Naive thymus-derived CD8-positive, alpha-beta T cell (primary cell): ENCODE results near the gene OLFML2A. TPM values are rescaled to one million over a fixed set of nuclear protein-coding genes. Genes with fewer than 3 reads are reported as not detected.
A peak's percentile ranks its signal among the peaks of the same experiment; 100 is the strongest.

Experiments
- ATAC-seq, 2 donors: fragments of 150-1000 bp; cut with Tn5 transposase in 1 of 2; sonication (Bioruptor Pico), chemical (Tn5 transposase) in 1 of 2; 1 replicate in 1 of 2; 2 replicates in 1 of 2; pipeline ENCODE4 v1.10.0; 2021; ENCODE audit warnings: mild to moderate bottlenecking in 2 of 2, moderate library complexity in 2 of 2
- POLR2A ChIA-PET: fragments of 350-600 bp; sonication (Branson Sonifier 250); formaldehyde crosslinking; loops from one replicate; lab custom pipeline; 2021; ENCODE audit warnings: antibody characterized with exemption; lab: Charles Lee
- DNase-seq, 10 donors: peaks; one replicate each; pipeline versions ENCODE4 v3.0.0 to v3.0.0-alpha.2; 2020 to 2022
- H3K27ac Mint-ChIP-seq, 10 donors: one replicate each; pipeline ENCODE4 v1.8.0; 2020 to 2022; ENCODE audit warnings: mild to moderate bottlenecking in 10 of 10, mixed read lengths in 10 of 10, moderate library complexity in 4 of 10, inconsistent platforms in 1 of 10
- H3K27me3 Mint-ChIP-seq, 5 donors: one replicate each; pipeline ENCODE4 v1.8.0; 2021 to 2022; ENCODE audit warnings: mixed read lengths in 5 of 5
- H3K36me3 Mint-ChIP-seq, 3 donors: one replicate each; pipeline ENCODE4 v1.8.0; 2020 to 2022; ENCODE audit warnings: mixed read lengths in 3 of 3, mild to moderate bottlenecking in 2 of 3, inconsistent platforms in 1 of 3
- H3K4me1 Mint-ChIP-seq, 4 donors: one replicate each; pipeline ENCODE4 v1.8.0; 2021 to 2022; ENCODE audit warnings: mixed read lengths in 4 of 4
- H3K4me3 Mint-ChIP-seq, 10 donors: one replicate each; pipeline ENCODE4 v1.8.0; 2020 to 2022; ENCODE audit warnings: mild to moderate bottlenecking in 10 of 10, mixed read lengths in 10 of 10, moderate library complexity in 6 of 10, inconsistent platforms in 1 of 10
- H3K9me3 Mint-ChIP-seq, 9 donors: one replicate each; pipeline ENCODE4 v1.8.0; 2020 to 2022; ENCODE audit warnings: mixed read lengths in 9 of 9, mild to moderate bottlenecking in 3 of 9, inconsistent platforms in 1 of 9, moderate library complexity in 1 of 9
- polyA plus RNA-seq, 3 donors: library from polyadenylated mRNA; unstranded; fragments of 300-500 nt; fragmentation: Illumina TruSeq; gene quantifications; one replicate each; pipeline ENCODE4 v1.2.3, GENCODE V29; 2021
- total RNA-seq, 8 experiments: library from RNA in 2 of 8; stranded (reverse) in 2 of 8; gene quantifications; one replicate each; pipeline ENCODE4 v1.2.3 and lab custom pipeline; 2021 to 2026

Gene OLFML2A
- total and polyA plus RNA-seq, 5 experiments from 2014 or later = 0.05 TPM; not detected in 4

GRCh38 chr9:124781967-124782660 lies 5.2 kb downstream of the OLFML2A start:
- Mint-ChIP-seq H3K9me3 (no peaks in the 10 kb centered on the region), H3K4me3 (no peak overlapping the region), H3K4me1 (peaks cover 0 to 2% (median under 1%) of the 10 kb centered on the region in 4 donors), H3K27me3 (peaks cover 4 to 19% (median 9%) of the 10 kb centered on the region in 5 donors), H3K27ac (no peak overlapping the region), H3K36me3 (no peaks in the 10 kb centered on the region)
- POLR2A ChIA-PET = interaction anchor here (0.6 kb wide), 1 partner anchor 80 kb away, joined by 3 read pairs; the partner anchor contains the start of gene ARPC5L
- ATAC-seq (no peak), DNase-seq (peak in 1 of 10 donors; percentile 15)

GRCh38 chr9:124782661-124783574 lies 6.0 kb downstream of the OLFML2A start:
- Mint-ChIP-seq H3K4me3 (no peak overlapping the region), H3K27me3 (peaks cover 2 to 17% (median 9%) of the 10 kb centered on the region in 5 donors)
- POLR2A ChIA-PET = no interaction called here

DNA sequence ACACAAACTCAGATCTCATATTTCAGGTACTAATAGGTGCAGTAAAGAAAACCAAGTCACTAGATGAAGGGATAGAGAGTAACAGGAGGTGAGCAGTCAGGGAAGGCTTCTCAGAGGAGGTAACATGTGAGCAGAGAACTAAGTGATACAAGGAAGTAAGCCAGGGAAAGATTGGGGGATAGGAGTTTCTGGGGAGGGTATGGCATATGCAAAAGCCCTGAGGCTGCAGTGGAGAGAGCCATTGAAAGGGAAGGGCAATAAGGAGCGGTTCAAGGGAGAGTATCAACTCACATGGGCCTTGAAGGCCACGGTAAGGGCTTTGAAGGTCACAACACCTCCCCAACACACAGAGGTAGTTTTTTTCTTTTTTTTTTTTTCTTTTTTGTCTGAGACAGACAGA lies 6.9 kb downstream of the OLFML2A start:
- ATAC-seq (no peak), DNase-seq (peak in 1 of 10 donors; percentile 5)
- POLR2A ChIA-PET = no interaction called here

More at GRCh38 chr9:124782661-124783574, 6.0 kb downstream of the OLFML2A start:
- Mint-ChIP-seq H3K4me1 (peaks cover 0 to 2% (median 0%) of the 10 kb centered on the region in 4 donors), H3K36me3 (no peaks in the 10 kb centered on the region), H3K27ac (no peak overlapping the region), H3K9me3 (no peaks in the 10 kb centered on the region)
- DNase-seq (peak in 1 of 10 donors; percentile 15), ATAC-seq (no peak)

DNA sequence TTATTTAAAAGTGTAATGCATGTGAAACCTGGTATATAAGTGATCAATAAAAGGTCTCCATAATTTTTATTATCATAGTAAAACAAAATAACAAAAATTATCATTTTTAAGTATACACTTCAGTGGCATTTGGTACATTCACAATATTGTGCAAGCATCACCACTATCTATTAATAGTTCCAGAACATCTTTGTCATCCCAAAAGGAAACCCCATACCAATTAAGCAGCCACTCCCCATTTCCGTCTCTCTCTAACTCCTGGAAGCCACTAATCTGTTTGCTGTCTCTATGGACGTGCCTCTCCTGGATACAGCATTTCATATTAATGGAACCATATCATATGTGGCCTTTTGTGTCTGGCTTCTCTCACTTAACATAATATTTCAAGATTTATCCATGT lies 7.6 kb downstream of the OLFML2A start:
- Mint-ChIP-seq H3K27ac (no peak overlapping the region), H3K4me1 (peaks cover 0 to 2% (median 0%) of the 10 kb centered on the region in 4 donors), H3K27me3 (peaks cover 0 to 11% (median 9%) of the 10 kb centered on the region in 5 donors), H3K36me3 (no peaks in the 10 kb centered on the region), H3K9me3 (no peaks in the 10 kb centered on the region), H3K4me3 (no peak overlapping the region)
- no peak for ATAC-seq
- POLR2A ChIA-PET = no interaction called here
- DNase-seq = no peak

More for the DNA sequence above, 6.9 kb downstream of the OLFML2A start:
- H3K27me3 Mint-ChIP-seq = peaks cover under 1 to 14% (median 9%) of the 10 kb centered on the region in 5 donors
- H3K9me3 Mint-ChIP-seq = no peaks in the 10 kb centered on the region
- no peaks in the 10 kb centered on the region for H3K36me3 Mint-ChIP-seq
- H3K4me3 Mint-ChIP-seq = no peak overlapping the region
- no peak overlapping the region for H3K27ac Mint-ChIP-seq
- H3K4me1 Mint-ChIP-seq = peaks cover 0 to 2% (median 0%) of the 10 kb centered on the region in 4 donors

- DNase-seq (peak in 1 of 10 donors; percentile 10), ATAC-seq (no peak)
- peaks cover 0 to 22% (median 5%) of the 10 kb centered on the region in 5 donors for H3K27me3 Mint-ChIP-seq
- no peaks in the 10 kb centered on the region for H3K36me3 Mint-ChIP-seq
- H3K27ac Mint-ChIP-seq = no peak overlapping the region
- H3K4me1 Mint-ChIP-seq = peaks cover 0 to 3% (median 0%) of the 10 kb centered on the region in 4 donors
- H3K9me3 Mint-ChIP-seq = no peaks in the 10 kb centered on the region
- H3K4me3 Mint-ChIP-seq = no peak overlapping the region
- POLR2A ChIA-PET = no interaction called here
Measured at GRCh38 chr9:124786881-124787573, 10.1 kb downstream of the OLFML2A start.

DNA sequence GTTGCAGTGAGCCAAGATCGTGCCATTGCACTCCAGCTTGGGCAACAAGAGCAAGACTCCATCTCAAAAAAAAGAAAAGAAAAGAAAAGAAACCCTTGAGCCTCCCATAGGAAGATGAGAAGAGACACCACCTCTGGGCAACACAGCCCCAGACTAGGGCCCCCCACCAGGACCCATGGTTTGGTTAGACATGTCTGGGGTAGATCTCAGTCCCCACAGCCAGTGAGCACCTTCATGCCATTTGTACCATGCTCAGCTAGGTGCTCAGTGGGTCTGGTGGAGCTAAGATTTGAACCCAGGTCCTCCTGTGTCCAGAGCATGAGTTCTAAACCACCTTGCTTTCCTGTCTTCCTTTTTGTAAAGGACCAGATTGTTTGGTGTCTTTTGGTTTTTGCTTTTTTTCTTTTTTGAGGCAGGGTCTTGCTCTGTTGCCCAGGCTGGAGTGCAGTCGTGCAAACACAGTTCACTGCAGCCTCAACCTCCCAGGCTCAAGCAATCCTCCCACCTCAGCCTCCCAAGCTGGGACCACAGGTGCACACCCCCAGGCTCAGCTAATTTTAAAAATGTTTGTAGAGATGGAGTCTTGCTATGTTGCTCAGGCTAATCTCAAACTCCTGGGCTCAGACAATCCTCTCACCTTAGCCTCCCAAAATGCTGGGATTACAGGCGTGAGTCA lies 11.7 kb downstream of the OLFML2A start:
- peak in 1 of 10 donors; percentile 11 for DNase-seq
- Mint-ChIP-seq H3K4me3 (no peak overlapping the region), H3K4me1 (peaks cover 0 to 3% (median 0%) of the 10 kb centered on the region in 4 donors), H3K9me3 (no peaks in the 10 kb centered on the region), H3K27ac (no peak overlapping the region), H3K27me3 (peaks cover 0 to 39% (median 15%) of the 10 kb centered on the region in 5 donors), H3K36me3 (no peaks in the 10 kb centered on the region)
- ATAC-seq = no peak
- POLR2A ChIA-PET = no interaction called here

DNA sequence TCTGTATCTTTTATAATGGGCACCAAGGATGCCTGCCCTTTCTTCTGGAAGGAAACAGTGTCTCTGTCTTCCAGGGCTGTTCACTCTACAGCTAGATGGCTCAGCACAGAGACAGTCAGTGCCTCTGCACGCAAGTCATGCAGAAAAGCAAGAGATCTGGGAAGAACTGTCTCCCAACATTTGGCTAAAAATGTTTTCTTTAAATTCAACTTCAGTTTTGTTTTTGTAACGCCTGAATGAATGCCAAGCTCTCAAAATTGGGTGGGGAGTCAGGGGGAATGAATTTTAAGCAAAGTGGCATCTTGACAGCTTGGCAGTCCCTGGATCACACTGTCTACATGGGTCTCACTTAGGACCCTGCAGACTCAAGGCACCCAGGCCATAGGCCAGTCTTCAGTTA lies 12.6 kb downstream of the OLFML2A start:
- Mint-ChIP-seq H3K36me3 (no peaks in the 10 kb centered on the region), H3K27ac (no peak overlapping the region), H3K9me3 (no peaks in the 10 kb centered on the region), H3K4me1 (peaks cover 0 to 3% (median 0%) of the 10 kb centered on the region in 4 donors), H3K27me3 (peaks cover 0 to 45% (median 21%) of the 10 kb centered on the region in 5 donors), H3K4me3 (no peak overlapping the region)
- peak in 1 of 10 donors; percentile 24 for DNase-seq
- no peak for ATAC-seq
- POLR2A ChIA-PET = no interaction called here

DNA sequence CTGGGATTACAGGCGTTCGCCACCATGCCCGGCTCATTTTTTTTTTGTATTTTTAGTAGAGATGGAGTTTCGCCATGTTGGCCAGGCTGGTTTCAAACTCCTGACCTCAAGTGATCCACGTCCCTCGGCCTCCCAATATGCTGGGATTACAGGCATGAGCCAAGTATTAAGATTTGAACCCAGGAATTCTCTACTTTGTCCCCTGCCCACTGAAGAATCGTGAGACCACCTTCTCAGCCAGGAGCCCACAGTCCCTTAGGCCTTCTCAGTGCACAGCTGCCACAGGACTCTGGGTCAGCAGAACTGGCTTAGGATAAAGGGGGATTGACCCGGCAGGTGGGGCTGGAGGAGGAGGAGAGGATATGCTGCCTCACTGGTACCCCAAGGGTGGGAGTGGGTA lies 13.4 kb downstream of the OLFML2A start:
- ATAC-seq = no peak
- H3K9me3 Mint-ChIP-seq = no peaks in the 10 kb centered on the region
- no peak for DNase-seq
- H3K27ac Mint-ChIP-seq = no peak overlapping the region
- H3K4me1 Mint-ChIP-seq = peaks cover 0 to 3% (median 0%) of the 10 kb centered on the region in 4 donors
- H3K36me3 Mint-ChIP-seq = no peaks in the 10 kb centered on the region
- POLR2A ChIA-PET = no interaction called here
- no peak overlapping the region for H3K4me3 Mint-ChIP-seq
- H3K27me3 Mint-ChIP-seq = peaks cover 0 to 45% (median 23%) of the 10 kb centered on the region in 5 donors

GRCh38 chr9:124790801-124791505 lies 14.0 kb downstream of the OLFML2A start:
- Mint-ChIP-seq H3K27ac (no peak overlapping the region), H3K4me3 (no peak overlapping the region), H3K4me1 (peaks cover 0 to 3% (median 0%) of the 10 kb centered on the region in 4 donors), H3K36me3 (no peaks in the 10 kb centered on the region), H3K27me3 (peaks cover 0 to 40% (median 23%) of the 10 kb centered on the region in 5 donors), H3K9me3 (no peaks in the 10 kb centered on the region)
- ATAC-seq (no peak), DNase-seq (peak in 1 of 10 donors; percentile 34)
- POLR2A ChIA-PET = no interaction called here

- H3K27me3 Mint-ChIP-seq = peaks cover 1 to 48% (median 26%) of the 10 kb centered on the region in 5 donors
- no peaks in the 10 kb centered on the region for H3K36me3 Mint-ChIP-seq
- H3K27ac Mint-ChIP-seq = no peak overlapping the region
- ATAC-seq = no peak
- H3K9me3 Mint-ChIP-seq = no peaks in the 10 kb centered on the region
- POLR2A ChIA-PET = interaction anchor here (1.4 kb wide), 1 partner anchor 13 kb away, joined by 3 read pairs; no protein-coding TSS in a partner anchor
- H3K4me1 Mint-ChIP-seq = peaks cover 0 to 3% (median 0%) of the 10 kb centered on the region in 4 donors
- DNase-seq = peak in 1 of 10 donors; percentile 54
- H3K4me3 Mint-ChIP-seq = no peak overlapping the region
Measured at GRCh38 chr9:124792257-124793014, 15.5 kb downstream of the OLFML2A start.
